HG02610 (cell line): ENCODE measurements around the gene PWP2.

Experiments used
- ATAC-seq: cut with Tn5 transposase; IDR thresholded peaks from one replicate; pipeline ENCODE4 v1.9.1; 2021; ENCODE audit warnings: mild to moderate bottlenecking, moderate library complexity; ENCODE audit not compliant: unreplicated experiment

PWP2 gene

DNA sequence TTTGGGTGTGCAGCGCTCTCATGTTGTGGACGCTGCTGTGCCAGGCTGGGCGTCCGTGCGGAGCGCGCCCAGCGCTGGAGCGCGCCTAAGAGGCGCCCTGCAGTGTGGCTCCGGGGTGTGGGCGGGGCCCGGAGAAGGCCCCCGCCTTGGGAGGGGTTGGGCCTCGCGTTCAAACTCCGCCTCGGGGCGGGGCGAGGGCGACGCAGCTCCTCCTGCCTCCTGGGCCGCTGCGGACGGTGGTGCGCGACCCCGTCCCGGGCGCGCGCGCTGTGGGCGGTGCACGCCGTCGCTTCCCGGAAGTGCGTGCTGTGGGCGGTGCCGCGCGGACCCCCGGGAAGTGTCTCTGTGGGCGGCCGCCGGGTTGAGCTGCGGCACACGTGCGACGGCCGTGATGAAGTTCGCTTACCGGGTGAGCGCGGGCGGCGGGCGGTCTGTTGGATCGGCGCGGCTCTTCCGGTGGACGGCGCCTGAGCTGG lies at the start of gene PWP2:
Gene PWP2 (plus strand): TSS at position 374 of the 476 bp plus-strand sequence. CDS start 18 bp downstream, at position 392.
- peak; percentile 76 for ATAC-seq

GRCh38 chr21:44057960-44058651 lies 49.1 kb upstream of the PWP2 start:
- no peak for ATAC-seq

DNA sequence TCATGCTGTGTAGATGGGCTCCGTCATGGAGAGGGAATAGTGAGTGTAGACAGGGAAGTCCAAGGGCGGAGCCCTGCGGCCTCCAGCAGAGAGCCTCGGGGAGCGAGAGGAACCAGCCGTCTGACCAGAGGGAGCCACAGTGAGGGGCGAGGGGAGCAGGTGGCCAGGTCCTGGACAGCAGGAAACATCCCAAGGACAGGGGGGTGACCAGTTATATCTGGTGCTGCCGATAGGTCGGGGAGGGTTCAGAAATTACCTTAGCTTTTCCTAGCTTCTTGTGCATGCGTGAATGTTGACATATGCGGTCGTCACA lies 48.6 kb upstream of the PWP2 start:
- no peak for ATAC-seq

GRCh38 chr21:44058981-44059380 lies 48.2 kb upstream of the PWP2 start:
- ATAC-seq = no peak

DNA sequence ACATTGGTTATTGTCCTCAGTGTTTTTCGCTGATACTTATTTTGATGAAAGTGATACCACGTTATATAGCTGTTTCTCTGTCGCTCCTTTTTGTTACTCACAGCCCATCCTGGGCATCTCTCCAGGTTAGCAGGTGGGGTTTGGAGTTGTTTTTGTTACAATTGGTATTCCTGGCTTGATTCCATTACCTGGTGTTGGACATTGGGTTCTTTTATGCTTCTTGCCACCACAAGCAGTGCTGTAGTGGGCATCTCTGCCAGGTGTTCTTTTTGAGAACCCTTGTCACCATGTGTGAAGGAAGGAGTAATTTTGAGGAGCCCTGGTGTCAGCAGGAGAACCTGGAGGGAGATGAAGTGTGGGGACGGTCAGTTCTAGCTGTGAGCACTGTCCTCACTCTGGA lies 47.5 kb upstream of the PWP2 start:
- ATAC-seq = no peak

- no peak for ATAC-seq
These were observed 44.8 kb upstream of the PWP2 start for GRCh38 chr21:44062380-44062779.

DNA sequence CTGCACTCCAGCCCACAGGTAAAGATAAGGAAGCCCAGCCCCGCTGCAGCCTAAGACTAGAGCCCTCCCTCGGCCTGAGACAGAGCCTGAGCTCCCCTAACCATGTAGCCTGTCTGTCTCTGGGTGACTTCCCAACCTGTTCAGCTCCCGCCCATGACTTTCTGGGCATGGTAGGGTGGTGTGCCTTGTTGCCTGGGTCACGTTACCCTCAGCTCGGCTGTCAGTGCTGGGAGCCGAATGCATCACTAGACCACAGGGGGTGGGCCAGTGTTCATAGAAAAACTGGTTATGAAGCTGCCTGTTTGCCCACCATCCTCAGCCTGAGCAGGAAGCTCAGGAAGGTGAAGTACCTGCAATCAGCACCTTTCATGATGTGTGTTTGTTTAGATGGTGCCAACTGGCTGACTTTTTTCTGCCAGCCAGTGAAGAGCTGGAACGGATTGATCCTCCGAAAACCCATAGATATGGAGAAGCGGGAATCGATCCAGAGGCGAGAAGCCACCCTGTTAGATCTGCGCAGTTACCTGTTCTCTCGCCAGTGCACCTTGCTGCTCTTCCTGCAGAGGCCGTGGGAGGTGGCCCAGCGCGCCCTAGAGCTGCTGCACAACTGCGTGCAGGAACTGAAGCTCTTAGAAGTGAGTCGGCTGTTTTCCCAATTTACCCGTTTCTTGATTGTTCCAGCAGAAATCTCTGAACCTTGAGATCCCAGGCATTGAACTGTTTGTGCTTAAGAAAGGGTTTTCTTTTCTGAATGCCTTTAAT lies 43.9 kb upstream of the PWP2 start:
- ATAC-seq = no peak

DNA sequence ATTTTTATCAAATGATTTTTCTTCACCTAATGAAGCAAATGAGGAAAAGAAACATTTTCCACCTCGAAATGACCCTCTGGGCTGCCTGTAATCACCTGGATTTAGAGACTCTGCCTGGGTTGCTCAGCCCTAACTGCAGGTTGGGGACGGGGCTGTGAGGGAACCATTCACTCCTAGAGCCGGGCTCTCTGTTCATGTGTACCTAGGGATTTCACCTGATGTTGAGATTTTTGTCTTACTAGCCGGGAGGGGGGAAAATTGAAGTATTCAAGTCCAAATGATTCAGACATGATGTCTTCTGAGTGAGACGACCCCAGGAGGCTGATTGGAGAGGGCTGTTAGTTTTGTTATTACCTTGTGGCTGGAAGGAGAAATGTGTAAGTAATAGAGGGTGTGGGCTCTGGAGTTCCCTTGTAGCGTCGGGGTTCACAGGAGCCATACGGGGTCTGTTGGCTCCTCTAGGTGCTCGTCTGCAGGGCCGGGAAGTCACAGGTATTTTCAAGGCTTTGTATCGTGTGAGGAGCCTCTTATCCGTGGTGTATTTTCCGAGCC lies 42.3 kb upstream of the PWP2 start:
- no peak for ATAC-seq

DNA sequence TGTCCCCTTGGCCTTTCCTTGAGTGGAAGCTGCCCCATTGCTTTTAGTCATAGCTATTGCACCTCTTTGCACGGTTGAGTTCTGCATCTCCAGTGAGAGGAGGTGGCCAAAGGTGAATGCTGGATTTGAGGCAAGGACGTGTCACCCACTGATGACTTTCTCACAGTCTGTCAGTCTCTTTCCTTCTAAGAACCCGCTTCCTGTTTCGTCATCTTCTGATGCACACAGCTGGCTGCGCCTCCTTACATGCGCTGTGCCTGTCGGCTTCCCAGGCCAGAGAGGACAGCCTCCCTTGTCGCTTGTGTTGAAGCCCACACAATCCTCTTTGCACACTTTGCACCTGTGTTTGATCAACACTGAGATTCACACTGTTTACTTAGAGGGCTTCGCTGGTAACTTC lies 41.8 kb upstream of the PWP2 start:
- ATAC-seq = no peak

DNA sequence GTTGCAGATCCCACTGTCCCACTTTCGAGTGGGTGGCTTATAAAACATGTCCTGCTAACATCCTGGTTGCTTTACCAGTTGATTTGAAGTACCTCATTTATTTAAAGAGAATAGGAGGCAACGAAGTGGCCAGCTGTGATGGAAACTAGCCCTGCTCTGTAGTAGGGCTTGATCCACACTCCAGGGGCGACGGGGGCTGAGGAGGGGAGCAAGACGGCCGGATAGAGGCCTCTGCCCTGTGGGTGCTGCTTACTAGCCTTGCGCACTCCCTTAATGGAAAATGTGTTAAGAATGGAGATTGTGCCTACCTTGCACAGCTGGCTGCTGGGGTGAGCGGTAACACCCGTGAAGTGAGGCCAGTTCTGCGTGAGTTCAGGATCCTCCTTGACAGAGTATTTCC lies 41.1 kb upstream of the PWP2 start:
- no peak for ATAC-seq

DNA sequence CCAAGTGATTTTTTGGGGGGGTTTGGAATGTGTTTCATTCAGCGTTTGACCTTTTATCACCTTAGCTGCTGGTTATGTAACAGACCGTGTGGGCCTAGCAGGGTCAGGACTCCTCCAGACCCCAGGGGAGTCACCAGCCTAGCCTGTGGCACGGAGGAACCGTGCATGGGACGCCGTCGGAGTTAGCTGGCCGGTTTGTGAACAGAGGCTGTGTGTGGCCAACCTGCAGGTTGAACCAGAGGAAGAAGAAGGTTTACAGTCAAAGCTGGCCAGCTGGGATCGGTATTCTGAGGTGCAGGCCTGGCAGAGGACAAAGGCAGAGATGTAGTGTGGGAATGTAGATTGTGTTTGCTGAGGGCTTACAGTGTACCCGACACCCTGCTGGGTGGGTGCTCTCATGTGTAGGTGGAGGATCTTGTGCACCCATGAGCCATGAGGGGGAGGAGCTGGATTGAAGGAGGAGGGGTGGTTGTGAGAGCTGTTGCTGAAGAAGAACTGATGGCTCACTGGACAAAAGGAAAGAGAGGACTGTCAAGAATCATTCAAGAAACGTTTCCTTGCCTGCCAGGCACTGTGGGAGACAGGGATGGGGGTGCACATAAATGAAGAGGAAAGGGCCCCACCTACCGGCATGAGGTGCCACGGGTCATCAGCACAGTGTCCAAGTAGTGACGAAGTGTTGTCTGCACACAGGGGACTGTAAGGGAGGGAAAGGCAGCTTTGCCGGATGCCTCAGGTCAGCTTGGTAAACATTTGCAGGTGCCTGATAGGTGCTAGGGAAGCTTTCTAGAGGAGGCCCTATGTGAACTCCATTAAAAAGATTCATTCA lies 40.0 kb upstream of the PWP2 start:
- ATAC-seq = no peak

- ATAC-seq = no peak
These were observed 36.8 kb upstream of the PWP2 start for GRCh38 chr21:44070391-44070790.

- ATAC-seq = no peak
These were observed 35.7 kb upstream of the PWP2 start for GRCh38 chr21:44071359-44072104.

DNA sequence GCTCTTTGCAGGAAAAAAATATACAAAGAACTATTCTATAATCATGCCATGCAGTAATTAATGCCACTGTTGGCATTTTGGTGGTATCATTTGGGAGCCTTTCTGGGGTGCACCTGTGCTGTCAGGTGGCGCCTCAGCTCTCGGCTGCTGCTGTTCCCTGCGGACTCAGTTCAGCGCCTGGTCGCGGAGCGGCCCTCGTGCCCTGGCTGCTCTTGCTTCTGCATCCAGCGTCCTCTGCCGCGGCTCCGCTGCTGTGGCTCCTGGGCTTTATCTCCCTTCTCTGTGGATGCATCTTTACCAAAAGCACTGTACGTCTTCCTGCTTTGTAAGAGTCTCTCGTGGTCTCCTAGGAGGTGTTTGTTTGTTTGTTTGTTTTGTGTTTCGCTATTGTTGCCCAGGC lies 35.1 kb upstream of the PWP2 start:
- ATAC-seq = no peak

DNA sequence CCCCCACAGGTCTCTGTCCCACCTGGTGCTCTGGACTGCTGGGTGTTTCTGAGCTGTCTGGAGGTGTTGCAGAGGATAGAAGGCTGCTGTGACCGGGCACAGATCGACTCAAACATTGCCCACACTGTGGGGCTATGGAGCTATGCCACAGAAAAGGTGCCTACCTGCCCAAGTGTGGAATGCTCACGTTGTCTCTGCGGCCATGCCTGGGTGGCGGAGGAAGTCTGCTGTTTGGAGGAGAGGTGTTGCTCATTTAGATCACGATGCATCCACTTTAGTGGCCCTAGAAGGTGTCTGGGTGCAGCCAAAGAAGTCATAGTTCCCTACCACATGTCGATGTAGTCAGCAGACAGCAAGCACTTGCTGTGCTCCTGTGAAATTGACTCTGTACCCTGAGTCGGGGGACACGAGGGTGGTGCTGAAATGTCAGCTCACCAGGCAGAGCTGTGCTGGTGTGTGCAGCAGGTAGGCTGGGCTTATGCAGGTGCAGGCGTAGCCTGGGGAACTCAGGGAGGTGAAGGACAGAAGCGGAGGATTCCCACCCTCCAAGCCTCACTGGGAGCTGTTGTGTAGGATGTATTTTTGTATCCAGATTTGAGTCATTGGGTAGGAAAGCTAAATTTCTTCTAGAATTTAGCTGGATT lies 32.8 kb upstream of the PWP2 start:
- ATAC-seq = no peak

DNA sequence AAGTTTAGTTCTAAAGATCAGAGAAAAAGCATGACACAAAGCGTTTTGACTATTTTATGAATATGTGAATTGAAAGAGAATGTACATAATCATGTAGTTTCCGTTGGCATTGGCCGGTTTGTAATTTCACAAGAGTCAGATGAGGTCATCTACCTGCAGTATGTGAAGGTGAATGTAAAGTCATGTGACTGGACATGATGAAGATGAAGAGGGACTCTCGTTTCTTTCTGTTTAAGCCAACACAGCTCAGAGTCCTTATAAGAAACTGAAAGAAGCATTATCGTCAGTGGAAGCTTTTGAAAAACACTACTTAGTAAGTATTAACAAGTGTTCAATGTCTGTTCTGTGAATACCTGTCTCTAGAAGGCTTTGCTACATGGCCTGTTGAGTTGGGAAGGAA lies 30.9 kb upstream of the PWP2 start:
- ATAC-seq = no peak

- ATAC-seq = no peak
These were observed 28.7 kb upstream of the PWP2 start for GRCh38 chr21:44078411-44078981.

GRCh38 chr21:44079446-44079845 lies 27.8 kb upstream of the PWP2 start:
- no peak for ATAC-seq

GRCh38 chr21:44079846-44080245 lies 27.4 kb upstream of the PWP2 start:
- ATAC-seq = no peak
